Kidney epithelial cell (primary cell): ENCODE measurements around the gene ELK3. TPM values are rescaled to one million over a fixed set of nuclear protein-coding genes. Genes with fewer than 3 reads are reported as not detected.

Source experiments
- DNase-seq: peaks from one replicate; pipeline ENCODE4 v3.0.0-alpha.2; 2010; ENCODE audit warnings: low read depth
- H3K27me3 ChIP-seq: 2 replicates; pipeline ENCODE4 v1.6.0; 2011; ENCODE audit warnings: low read length; ENCODE audit not compliant: control insufficient read depth, insufficient read depth
- H3K36me3 ChIP-seq: 2 replicates; pipeline ENCODE4 v1.5.1; 2011; ENCODE audit warnings: low read length; ENCODE audit not compliant: control insufficient read depth, insufficient read depth
- H3K4me3 ChIP-seq: 2 replicates; pipeline ENCODE4 v1.5.1; 2011; ENCODE audit warnings: low read depth, mild to moderate bottlenecking, control low read depth, low read length
- CTCF ChIP-seq: IDR thresholded peaks from 2 replicates; pipeline ENCODE4 v1.5.1; 2011; ENCODE audit warnings: mild to moderate bottlenecking, moderate library complexity, low read length, control low read depth, inconsistent platforms; ENCODE audit not compliant: insufficient read depth, poor library complexity, severe bottlenecking
- total RNA-seq: library from RNA; depleted of rRNA; stranded (reverse); fragments of >200 nt; gene quantifications from 2 replicates; pipeline ENCODE4 v1.2.3, GENCODE V29; 2015

The ELK3 gene
- total RNA-seq, 1 donor from 2014 or later, result 63.5 TPM

GRCh38 chr12:96241846-96242256 lies 47.7 kb downstream of the ELK3 start:
- Histone ChIP-seq H3K36me3 (peaks cover 2% of the 10 kb centered on the region), H3K27me3 (no peaks in the 10 kb centered on the region), H3K4me3 (no peak overlapping the region)
- no peak for DNase-seq
- TF ChIP-seq CTCF, result no peak

GRCh38 chr12:96242597-96242996 lies 48.4 kb downstream of the ELK3 start:
- no peak for DNase-seq
- no peak for TF ChIP-seq CTCF
- H3K4me3 ChIP-seq, result no peak overlapping the region
- H3K36me3 ChIP-seq, result peaks cover 2% of the 10 kb centered on the region
- H3K27me3 ChIP-seq, result no peaks in the 10 kb centered on the region

- no peak for DNase-seq
- no peak overlapping the region for H3K4me3 ChIP-seq
- TF ChIP-seq CTCF, result no peak
- peaks cover 5% of the 10 kb centered on the region for H3K36me3 ChIP-seq
- H3K27me3 ChIP-seq, result no peaks in the 10 kb centered on the region
These were observed 50.7 kb downstream of the ELK3 start for GRCh38 chr12:96244826-96245225.

- H3K4me3 ChIP-seq, result no peak overlapping the region
- no peak for DNase-seq
- peaks cover 4% of the 10 kb centered on the region for H3K36me3 ChIP-seq
- no peak for TF ChIP-seq CTCF
- no peaks in the 10 kb centered on the region for H3K27me3 ChIP-seq
These were observed 52.8 kb downstream of the ELK3 start for GRCh38 chr12:96246926-96247505.

- TF ChIP-seq CTCF, result no peak
These were observed 53.4 kb downstream of the ELK3 start for GRCh38 chr12:96247563-96247962.

More at GRCh38 chr12:96247563-96247962, 53.4 kb downstream of the ELK3 start:
- peaks cover 2% of the 10 kb centered on the region for H3K36me3 ChIP-seq
- DNase-seq, result peak; percentile 23
- no peak overlapping the region for H3K4me3 ChIP-seq
- H3K27me3 ChIP-seq, result no peaks in the 10 kb centered on the region
